Nephron (organoid): ENCODE data around the gene WBP1.
"Not testable (repeated sequence)": the region's sequence is repeated elsewhere in the genome, so short reads cannot be mapped to it uniquely, and the experiment has no call there.

Experiments
- H3K27ac Mint-ChIP-seq, 3 experiments: 2 replicates each; pipeline ENCODE4 v1.8.0; 2020; ENCODE audit warnings: mixed read lengths in 3 of 3, mild to moderate bottlenecking in 2 of 3, moderate library complexity in 1 of 3
- H3K27me3 Mint-ChIP-seq: 2 replicates; pipeline ENCODE4 v1.8.0; 2021; ENCODE audit warnings: low read depth, mild to moderate bottlenecking, moderate library complexity, mixed read lengths
- H3K36me3 Mint-ChIP-seq: 2 replicates; pipeline ENCODE4 v1.8.0; 2020; ENCODE audit warnings: low read depth, mixed read lengths
- H3K4me1 Mint-ChIP-seq: 2 replicates; pipeline ENCODE4 v1.8.0; 2020; ENCODE audit warnings: mixed read lengths
- H3K4me3 Mint-ChIP-seq, 3 experiments: 2 replicates each; pipeline ENCODE4 v1.8.0; 2020; ENCODE audit warnings: mild to moderate bottlenecking in 3 of 3, mixed read lengths in 3 of 3, moderate library complexity in 2 of 3
- H3K9me3 Mint-ChIP-seq: 2 replicates; pipeline ENCODE4 v1.8.0; 2020; ENCODE audit warnings: mixed read lengths
- CTCF ChIP-seq, 3 experiments: fragments of 200-600 bp; sonication (generic); IDR thresholded peaks; one replicate each; pipeline ENCODE4 v1.5.0; 2021; ENCODE audit warnings: antibody characterized with exemption in 3 of 3; ENCODE audit not compliant: unreplicated experiment in 3 of 3

Gene WBP1

GRCh38 chr2:74474481-74474880 lies 16.2 kb downstream of the WBP1 start:
- Mint-ChIP-seq H3K27me3 (no peaks in the 10 kb centered on the region), H3K36me3 (peaks cover 37% of the 10 kb centered on the region), H3K4me1 (peaks cover 22% of the 10 kb centered on the region), H3K9me3 (no peaks in the 10 kb centered on the region), H3K4me3 (peak overlapping the region; percentile 59 to 64 (median 61)), H3K27ac (no peak overlapping the region)
- TF ChIP-seq CTCF (IDR thresholded peaks at IDR 0.05; ENCODE audit: unreplicated experiment in 3 of 3): no peak

- peak in 1 of 3 experiments; percentile 18 for TF ChIP-seq CTCF (IDR thresholded peaks at IDR 0.05; ENCODE audit: unreplicated experiment in 3 of 3)
- Mint-ChIP-seq H3K4me3 (peak overlapping the region in 1 of 3 experiments; percentile 22), H3K4me1 (peaks cover 20% of the 10 kb centered on the region), H3K9me3 (no peaks in the 10 kb centered on the region), H3K27me3 (no peaks in the 10 kb centered on the region), H3K27ac (peak overlapping the region in 1 of 3 experiments; percentile 44), H3K36me3 (peaks cover 38% of the 10 kb centered on the region)
Observed at GRCh38 chr2:74474899-74475298, 16.7 kb downstream of the WBP1 start.

- Mint-ChIP-seq H3K9me3 (no peaks in the 10 kb centered on the region), H3K27me3 (no peaks in the 10 kb centered on the region)
Observed at GRCh38 chr2:74481431-74481830, 23.2 kb downstream of the WBP1 start.

GRCh38 chr2:74481961-74482800 lies 23.9 kb downstream of the WBP1 start:
- Mint-ChIP-seq H3K27me3 (no peaks in the 10 kb centered on the region), H3K36me3 (peaks cover 31% of the 10 kb centered on the region), H3K4me1 (peaks cover 17% of the 10 kb centered on the region)

More at GRCh38 chr2:74481431-74481830, 23.2 kb downstream of the WBP1 start:
- Mint-ChIP-seq H3K4me3 (peak overlapping the region; percentile 96 to 100 (median 99)), H3K4me1 (peaks cover 17% of the 10 kb centered on the region), H3K36me3 (peaks cover 27% of the 10 kb centered on the region), H3K27ac (peak overlapping the region in 1 of 3 experiments; percentile 42)
- no peak for TF ChIP-seq CTCF (IDR thresholded peaks at IDR 0.05; ENCODE audit: unreplicated experiment in 3 of 3)

GRCh38 chr2:74482801-74483674 lies 24.8 kb downstream of the WBP1 start, which contains the start of the genes CCDC142 and TTC31:
CCDC142 (minus strand) TSS chr2:74482998; CDS start chr2:74482837, 161 bp downstream.
TTC31 (plus strand) TSS chr2:74483081; CDS start chr2:74483096, 15 bp downstream.
- peak; percentile 78 to 95 (median 82) for TF ChIP-seq CTCF (IDR thresholded peaks at IDR 0.05; ENCODE audit: unreplicated experiment in 3 of 3)
- Mint-ChIP-seq H3K27me3 (no peaks in the 10 kb centered on the region), H3K4me1 (peaks cover 17% of the 10 kb centered on the region), H3K36me3 (peaks cover 26% of the 10 kb centered on the region), H3K9me3 (no peaks in the 10 kb centered on the region), H3K4me3 (peak within 1 kb of the TSS; percentile 96 to 100 (median 99)), H3K27ac (peak within 1 kb of the TSS; percentile 95 to 99 (median 98))

More at GRCh38 chr2:74481961-74482800, 23.9 kb downstream of the WBP1 start:
- TF ChIP-seq CTCF (IDR thresholded peaks at IDR 0.05; ENCODE audit: unreplicated experiment in 3 of 3): no peak
- H3K9me3 Mint-ChIP-seq: no peaks in the 10 kb centered on the region
- H3K27ac Mint-ChIP-seq: peak overlapping the region; percentile 95 to 99 (median 98)
- peak overlapping the region; percentile 96 to 100 (median 99) for H3K4me3 Mint-ChIP-seq

GRCh38 chr2:74483675-74484164 lies 25.5 kb downstream of the WBP1 start:
- not testable (repeated sequence) for H3K9me3 Mint-ChIP-seq, H3K27me3 Mint-ChIP-seq
- Mint-ChIP-seq H3K27ac (peak overlapping the region; percentile 95 to 99 (median 98)), H3K4me3 (peak overlapping the region; percentile 96 to 100 (median 99)), H3K36me3 (peaks cover 26% of the 10 kb centered on the region), H3K4me1 (peaks cover 17% of the 10 kb centered on the region)
